ENCODE results near the gene USE1. TPM values are rescaled to one million over a fixed set of nuclear protein-coding genes. Genes with fewer than 3 reads are reported as not detected.

The USE1 gene
- total and polyA plus RNA-seq, 9 of the 15 experiments (the other 6 are each of a cell fraction or from before 2014, with no cell fraction given) = 17.3 to 52.4 (median 34.0) TPM

DNA sequence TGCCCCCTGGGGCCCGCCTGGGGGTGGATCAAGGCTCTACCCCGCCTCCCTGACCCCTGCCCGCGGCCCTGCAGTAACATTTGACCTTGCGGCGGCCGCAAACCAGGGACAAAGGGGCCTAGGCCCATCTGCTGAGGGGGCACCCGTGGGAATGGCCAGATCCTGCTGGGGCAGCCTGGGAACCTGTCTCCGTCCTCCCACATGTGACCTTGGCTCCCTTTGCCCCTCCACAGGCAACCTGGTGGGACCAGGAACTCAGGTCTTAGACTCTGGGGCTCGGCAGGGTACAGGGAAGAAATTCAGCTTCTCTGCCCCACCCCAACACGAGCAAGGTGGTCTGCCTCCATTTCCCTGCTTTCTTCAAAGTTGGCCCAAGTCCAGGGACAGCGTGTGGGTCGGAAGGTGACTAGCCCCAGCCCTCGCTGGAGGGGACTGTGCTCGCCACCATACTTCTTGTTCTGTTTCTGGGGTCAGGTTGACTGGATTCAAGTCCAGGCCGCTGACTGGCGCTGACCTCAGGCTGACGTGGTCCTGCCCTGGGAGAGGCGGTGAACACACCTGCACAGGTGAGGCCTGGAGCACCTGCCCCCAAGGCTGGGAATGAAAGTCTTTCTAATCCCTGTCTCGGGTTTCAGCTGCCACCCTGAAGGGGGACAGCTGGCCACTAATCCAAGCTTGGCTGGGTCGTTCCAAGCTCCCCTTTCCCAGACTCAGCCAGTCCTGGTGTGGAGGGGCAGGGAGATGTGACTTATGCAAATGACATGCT, 33.0 kb downstream of the USE1 start (continued):
- TF ChIP-seq ZNF318 (IDR thresholded peaks at IDR 0.05; ENCODE audit: borderline replicate concordance in 1 of 2, low read depth in 1 of 2) (no peak), CCAR2 (IDR thresholded peaks at IDR 0.05; ENCODE audit: low read depth, low read length) (no peak), NONO (IDR thresholded peaks at IDR 0.05; ENCODE audit: low read depth in 2 of 2, low read length in 1 of 2) (no peak), ZNF57 (CRISPR knock-in tag; IDR thresholded peaks at IDR 0.05) (no peak), COPS2 (conservative IDR thresholded peaks at IDR 0.05) (no peak), PHF8 (IDR thresholded peaks at IDR 0.05; ENCODE audit: borderline replicate concordance, low read length) (no peak), CBFB (CRISPR knock-in tag; IDR thresholded peaks at IDR 0.05) (peak; percentile 46; the same call in 1 of the 2 replicates), SMC3 (conservative IDR thresholded peaks at IDR 0.05; ENCODE audit: insufficient read depth, low read depth, low read length) (no peak), ZZZ3 (IDR thresholded peaks at IDR 0.05) (no peak), POLR2B (IDR thresholded peaks at IDR 0.05; ENCODE audit: low read depth, partially characterized antibody) (no peak), FOXA3 (CRISPR knock-in tag; conservative IDR thresholded peaks at IDR 0.05 in 1 of 2, IDR thresholded peaks at IDR 0.05 in 1 of 2) (no peak), ILF3 (IDR thresholded peaks at IDR 0.05; ENCODE audit: borderline replicate concordance) (no peak), ATF7 (IDR thresholded peaks at IDR 0.05) (no peak), ZNF696 (CRISPR knock-in tag; conservative IDR thresholded peaks at IDR 0.05) (no peak), ZNF324 (CRISPR knock-in tag; IDR thresholded peaks at IDR 0.05) (no peak), ZNF583 (CRISPR knock-in tag; IDR thresholded peaks at IDR 0.05) (no peak; the same call in 1 of the 2 replicates), MAFG (tag; conservative IDR thresholded peaks at IDR 0.05) (no peak), NR2C2 (CRISPR knock-in tag; IDR thresholded peaks at IDR 0.05) (no peak), NR2C2 (tag; IDR thresholded peaks at IDR 0.05) (no peak), HNRNPLL (IDR thresholded peaks at IDR 0.05; ENCODE audit: low read depth, low read length, poor library complexity, severe bottlenecking) (no peak), CXXC5 (CRISPR knock-in tag; IDR thresholded peaks at IDR 0.05) (peak; percentile 53; the same call in 1 of the 2 replicates)

All from K562 (cell line).